ENCODE results near the gene ENG.
"Not testable (repeated sequence)": the region's sequence is repeated elsewhere in the genome, so short reads cannot be mapped to it uniquely, and the experiment has no call there.

Gene ENG

DNA sequence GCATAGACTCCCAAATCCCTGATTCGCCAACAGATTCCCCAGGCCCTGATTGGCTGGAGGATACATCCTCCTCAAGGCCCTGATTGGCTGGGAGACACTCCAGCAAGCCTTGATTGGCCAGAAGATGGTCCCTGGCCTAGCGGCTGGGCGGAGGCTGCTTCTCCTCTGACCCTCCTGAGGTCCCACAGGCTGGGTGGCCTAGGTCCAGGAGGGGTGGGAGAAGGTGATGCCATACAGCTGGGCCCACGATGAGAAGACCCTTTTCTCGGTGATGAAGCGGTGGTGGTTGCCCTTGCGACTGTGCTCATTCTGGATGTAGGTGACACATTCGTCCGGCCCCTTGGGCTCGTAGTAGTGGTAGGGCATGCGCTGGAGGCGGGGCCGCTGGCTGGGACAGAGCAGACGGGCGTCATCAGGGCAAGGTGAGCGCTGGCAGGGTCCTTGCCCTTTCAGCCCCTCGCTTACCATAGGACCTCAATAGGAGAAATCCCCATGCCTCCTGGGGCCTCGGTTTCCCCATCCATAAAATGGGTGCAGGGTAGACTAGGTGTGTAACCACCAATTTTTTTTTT lies 32.0 kb upstream of the ENG start:
- DNase-seq (ENCODE audit: extremely low read depth, low read depth): no peak
- TF ChIP-seq CTCF (IDR thresholded peaks at IDR 0.05; ENCODE audit: low read depth, low read length, missing control alignments): no peak
- no peak overlapping the region for H3K4me3 ChIP-seq (replicated peaks; ENCODE audit: low read depth, low read length)

GRCh38 chr9:127885508-127886281 lies 31.2 kb upstream of the ENG start:
- no peak for DNase-seq (ENCODE audit: extremely low read depth, low read depth)
- no peak for TF ChIP-seq CTCF (IDR thresholded peaks at IDR 0.05; ENCODE audit: low read depth, low read length, missing control alignments)
- no peak overlapping the region for H3K4me3 ChIP-seq (replicated peaks; ENCODE audit: low read depth, low read length)

- H3K4me3 ChIP-seq (replicated peaks; ENCODE audit: low read depth, low read length): no peak overlapping the region
- TF ChIP-seq CTCF (IDR thresholded peaks at IDR 0.05; ENCODE audit: low read depth, low read length, missing control alignments): no peak
- no peak for DNase-seq (ENCODE audit: extremely low read depth, low read depth)
Measured at GRCh38 chr9:127884976-127885490, 30.6 kb upstream of the ENG start.

- no peak overlapping the region for H3K4me3 ChIP-seq (replicated peaks; ENCODE audit: low read depth, low read length)
- DNase-seq (ENCODE audit: extremely low read depth, low read depth): no peak
- TF ChIP-seq CTCF (IDR thresholded peaks at IDR 0.05; ENCODE audit: low read depth, low read length, missing control alignments): no peak
Measured at GRCh38 chr9:127884427-127884911, 30.0 kb upstream of the ENG start.

GRCh38 chr9:127883959-127884358 lies 29.5 kb upstream of the ENG start:
- DNase-seq (ENCODE audit: extremely low read depth, low read depth): no peak
- no peak for TF ChIP-seq CTCF (IDR thresholded peaks at IDR 0.05; ENCODE audit: low read depth, low read length, missing control alignments)
- H3K4me3 ChIP-seq (replicated peaks; ENCODE audit: low read depth, low read length): no peak overlapping the region

DNA sequence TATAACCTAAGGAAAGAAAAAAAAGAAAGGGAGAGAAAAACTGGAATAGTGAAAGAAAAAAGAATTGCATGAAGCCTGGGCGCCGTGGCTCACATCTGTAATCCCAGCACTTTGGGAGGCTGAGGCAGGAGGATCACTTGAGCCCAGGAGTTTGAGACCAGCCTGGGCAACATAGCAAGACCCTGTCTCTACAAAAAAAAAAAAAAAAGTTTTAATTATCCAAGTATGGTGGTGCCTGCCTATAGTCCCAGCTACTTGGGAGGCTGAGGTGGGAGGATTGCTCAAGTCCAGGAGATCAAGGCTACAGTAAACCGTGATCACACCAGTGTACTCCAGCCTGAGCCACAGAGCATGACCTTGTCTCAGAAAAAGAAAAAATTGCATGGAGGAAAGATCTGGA lies 27.3 kb upstream of the ENG start:
- not testable (repeated sequence) for DNase-seq (ENCODE audit: extremely low read depth, low read depth); H3K4me3 ChIP-seq (replicated peaks; ENCODE audit: low read depth, low read length)

GRCh38 chr9:127880143-127880542 lies 25.7 kb upstream of the ENG start:
- DNase-seq (ENCODE audit: extremely low read depth, low read depth): no peak
- no peak overlapping the region for H3K4me3 ChIP-seq (replicated peaks; ENCODE audit: low read depth, low read length)
- TF ChIP-seq CTCF (IDR thresholded peaks at IDR 0.05; ENCODE audit: low read depth, low read length, missing control alignments): no peak
